Measurements from ENCODE around the gene RAI1. TPM values are rescaled to one million over a fixed set of nuclear protein-coding genes. Genes with fewer than 3 reads are reported as not detected.
A peak's percentile ranks its signal among the peaks of the same experiment; 100 is the strongest.

Gene RAI1
- total RNA-seq, 1 donor, result 9.1 TPM

- DNase-seq (ENCODE audit: low read depth), result no peak
- TF ChIP-seq CTCF (IDR thresholded peaks at IDR 0.05; ENCODE audit: insufficient read depth, low read length), result no peak
- H3K4me3 ChIP-seq (ENCODE audit: low read depth, low read length), result no peak overlapping the region
Observed at GRCh38 chr17:17737961-17738894, 57.0 kb downstream of the RAI1 start.

- no peak overlapping the region for H3K4me3 ChIP-seq (ENCODE audit: low read depth, low read length)
- no peak for TF ChIP-seq CTCF (IDR thresholded peaks at IDR 0.05; ENCODE audit: insufficient read depth, low read length)
- DNase-seq (ENCODE audit: low read depth), result no peak
Observed at GRCh38 chr17:17738901-17739300, 57.6 kb downstream of the RAI1 start.

GRCh38 chr17:17739388-17740066 is 58.3 kb downstream of the RAI1 start:
- H3K4me3 ChIP-seq (ENCODE audit: low read depth, low read length), result no peak overlapping the region
- DNase-seq (ENCODE audit: low read depth), result peak; percentile 68
- TF ChIP-seq CTCF (IDR thresholded peaks at IDR 0.05; ENCODE audit: insufficient read depth, low read length), result no peak

- no peak overlapping the region for H3K4me3 ChIP-seq (ENCODE audit: low read depth, low read length)
- TF ChIP-seq CTCF (IDR thresholded peaks at IDR 0.05; ENCODE audit: insufficient read depth, low read length), result no peak
- DNase-seq (ENCODE audit: low read depth), result no peak
Observed at GRCh38 chr17:17740615-17741348, 59.5 kb downstream of the RAI1 start.

- H3K4me3 ChIP-seq (ENCODE audit: low read depth, low read length), result no peak overlapping the region
- TF ChIP-seq CTCF (IDR thresholded peaks at IDR 0.05; ENCODE audit: insufficient read depth, low read length), result peak; percentile 56
- peak; percentile 49 for DNase-seq (ENCODE audit: low read depth)
Observed at GRCh38 chr17:17741349-17742023, 60.2 kb downstream of the RAI1 start.

GRCh38 chr17:17742133-17742621 is 60.9 kb downstream of the RAI1 start:
- no peak overlapping the region for H3K4me3 ChIP-seq (ENCODE audit: low read depth, low read length)
- TF ChIP-seq CTCF (IDR thresholded peaks at IDR 0.05; ENCODE audit: insufficient read depth, low read length), result no peak
- DNase-seq (ENCODE audit: low read depth), result peak; percentile 66

All from fibroblast of the aortic adventitia (primary cell).